Activated T-cell treated with anti-CD3 and anti-CD28 coated beads, Interleukin-2, amount 50 U/mL, for 24 hours (primary cell): ENCODE measurements around the gene MINK1.
A peak's percentile ranks its signal among the peaks of the same experiment; 100 is the strongest.
"Not testable (repeated sequence)": the region's sequence is repeated elsewhere in the genome, so short reads cannot be mapped to it uniquely, and the experiment has no call there.

Experiments
- DNase-seq: peaks from one replicate; pipeline ENCODE4 v3.0.0-alpha.2; 2020
- H3K27ac Mint-ChIP-seq: 2 replicates; pipeline ENCODE4 v1.8.0; 2020; ENCODE audit warnings: mild to moderate bottlenecking, mixed read lengths
- H3K27me3 Mint-ChIP-seq: 2 replicates; pipeline ENCODE4 v1.8.0; 2020; ENCODE audit warnings: mixed read lengths
- H3K36me3 Mint-ChIP-seq: 2 replicates; pipeline ENCODE4 v1.8.0; 2020; ENCODE audit warnings: low read depth, mixed read lengths
- H3K4me1 Mint-ChIP-seq: 2 replicates; pipeline ENCODE4 v1.8.0; 2020; ENCODE audit warnings: low read depth, mixed read lengths
- H3K4me3 Mint-ChIP-seq: 2 replicates; pipeline ENCODE4 v1.8.0; 2020; ENCODE audit warnings: mild to moderate bottlenecking, moderate library complexity, mixed read lengths
- H3K9me3 Mint-ChIP-seq: 2 replicates; pipeline ENCODE4 v1.8.0; 2020; ENCODE audit warnings: mixed read lengths

Gene MINK1

GRCh38 chr17:4850246-4850645 is 17.1 kb downstream of the MINK1 start:
- Mint-ChIP-seq H3K9me3 (peaks cover 5% of the 10 kb centered on the region), H3K4me1 (peaks cover 44% of the 10 kb centered on the region), H3K27me3 (no peaks in the 10 kb centered on the region), H3K36me3 (peaks cover 16% of the 10 kb centered on the region), H3K27ac (peak overlapping the region; percentile 35), H3K4me3 (no peak overlapping the region)
- DNase-seq = no peak

- H3K27me3 Mint-ChIP-seq = no peaks in the 10 kb centered on the region
- no peak overlapping the region for H3K4me3 Mint-ChIP-seq
- peaks cover 5% of the 10 kb centered on the region for H3K9me3 Mint-ChIP-seq
- no peak for DNase-seq
- H3K36me3 Mint-ChIP-seq = peaks cover 18% of the 10 kb centered on the region
- no peak overlapping the region for H3K27ac Mint-ChIP-seq
- peaks cover 46% of the 10 kb centered on the region for H3K4me1 Mint-ChIP-seq
Measured at GRCh38 chr17:4851084-4851483, 17.9 kb downstream of the MINK1 start.

GRCh38 chr17:4852567-4853207 is 19.5 kb downstream of the MINK1 start:
- H3K4me3 Mint-ChIP-seq = no peak overlapping the region
- DNase-seq = no peak
- H3K27me3 Mint-ChIP-seq = no peaks in the 10 kb centered on the region
- H3K27ac Mint-ChIP-seq = peak overlapping the region; percentile 78
- peaks cover 43% of the 10 kb centered on the region for H3K4me1 Mint-ChIP-seq
- H3K9me3 Mint-ChIP-seq = peaks cover 5% of the 10 kb centered on the region
- peaks cover 20% of the 10 kb centered on the region for H3K36me3 Mint-ChIP-seq

- Mint-ChIP-seq H3K36me3 (peaks cover 20% of the 10 kb centered on the region), H3K4me3 (no peak overlapping the region), H3K4me1 (peaks cover 43% of the 10 kb centered on the region)
Measured at GRCh38 chr17:4853208-4853671, 20.1 kb downstream of the MINK1 start.

GRCh38 chr17:4854111-4854681 is 21.1 kb downstream of the MINK1 start:
- no peak for DNase-seq
- no peak overlapping the region for H3K27ac Mint-ChIP-seq
- peaks cover 22% of the 10 kb centered on the region for H3K36me3 Mint-ChIP-seq
- H3K27me3 Mint-ChIP-seq = no peaks in the 10 kb centered on the region
- H3K4me3 Mint-ChIP-seq = no peak overlapping the region
- H3K9me3 Mint-ChIP-seq = peaks cover 5% of the 10 kb centered on the region
- H3K4me1 Mint-ChIP-seq = peaks cover 44% of the 10 kb centered on the region

More at GRCh38 chr17:4853208-4853671, 20.1 kb downstream of the MINK1 start:
- Mint-ChIP-seq H3K9me3 (peaks cover 5% of the 10 kb centered on the region), H3K27ac (peak overlapping the region; percentile 18), H3K27me3 (no peaks in the 10 kb centered on the region)
- DNase-seq = no peak

- DNase-seq = no peak
- H3K9me3 Mint-ChIP-seq = peaks cover 5% of the 10 kb centered on the region
- peaks cover 31% of the 10 kb centered on the region for H3K36me3 Mint-ChIP-seq
- H3K4me1 Mint-ChIP-seq = peaks cover 28% of the 10 kb centered on the region
- no peak overlapping the region for H3K4me3 Mint-ChIP-seq
- no peaks in the 10 kb centered on the region for H3K27me3 Mint-ChIP-seq
- no peak overlapping the region for H3K27ac Mint-ChIP-seq
Measured at GRCh38 chr17:4856271-4856936, 23.3 kb downstream of the MINK1 start.

- peaks cover 28% of the 10 kb centered on the region for H3K4me1 Mint-ChIP-seq
- H3K36me3 Mint-ChIP-seq = peaks cover 32% of the 10 kb centered on the region
- no peaks in the 10 kb centered on the region for H3K27me3 Mint-ChIP-seq
- no peak overlapping the region for H3K27ac Mint-ChIP-seq
- no peak for DNase-seq
- peaks cover 4% of the 10 kb centered on the region for H3K9me3 Mint-ChIP-seq
- no peak overlapping the region for H3K4me3 Mint-ChIP-seq
Measured at GRCh38 chr17:4856937-4857314, 23.8 kb downstream of the MINK1 start.

- peaks cover 24% of the 10 kb centered on the region for H3K4me1 Mint-ChIP-seq
- not testable (repeated sequence) for H3K27me3 Mint-ChIP-seq
- H3K36me3 Mint-ChIP-seq = peaks cover 32% of the 10 kb centered on the region
Measured at GRCh38 chr17:4857347-4857746, 24.2 kb downstream of the MINK1 start.

GRCh38 chr17:4858068-4858881 is 25.1 kb downstream of the MINK1 start:
- Mint-ChIP-seq H3K36me3 (peaks cover 32% of the 10 kb centered on the region), H3K27ac (no peak overlapping the region), H3K4me1 (peaks cover 22% of the 10 kb centered on the region), H3K27me3 (no peaks in the 10 kb centered on the region), H3K4me3 (no peak overlapping the region), H3K9me3 (no peaks in the 10 kb centered on the region)
- no peak for DNase-seq

More at GRCh38 chr17:4857347-4857746, 24.2 kb downstream of the MINK1 start:
- not testable (repeated sequence) for H3K9me3 Mint-ChIP-seq, H3K27ac Mint-ChIP-seq, H3K4me3 Mint-ChIP-seq, DNase-seq

- H3K9me3 Mint-ChIP-seq = no peaks in the 10 kb centered on the region
- DNase-seq = no peak
- H3K27me3 Mint-ChIP-seq = no peaks in the 10 kb centered on the region
- no peak overlapping the region for H3K27ac Mint-ChIP-seq
- H3K36me3 Mint-ChIP-seq = peaks cover 32% of the 10 kb centered on the region
- no peak overlapping the region for H3K4me3 Mint-ChIP-seq
- peaks cover 18% of the 10 kb centered on the region for H3K4me1 Mint-ChIP-seq
Measured at GRCh38 chr17:4858882-4859260, 25.7 kb downstream of the MINK1 start.

GRCh38 chr17:4859816-4860625 is 26.9 kb downstream of the MINK1 start:
- Mint-ChIP-seq H3K27me3 (no peaks in the 10 kb centered on the region), H3K9me3 (no peaks in the 10 kb centered on the region), H3K27ac (no peak overlapping the region), H3K4me3 (no peak overlapping the region), H3K36me3 (peaks cover 25% of the 10 kb centered on the region), H3K4me1 (peaks cover 11% of the 10 kb centered on the region)
- no peak for DNase-seq

GRCh38 chr17:4860651-4861050 is 27.5 kb downstream of the MINK1 start:
- no peaks in the 10 kb centered on the region for H3K9me3 Mint-ChIP-seq
- no peak for DNase-seq
- H3K4me1 Mint-ChIP-seq = peaks cover 11% of the 10 kb centered on the region
- no peak overlapping the region for H3K4me3 Mint-ChIP-seq
- no peaks in the 10 kb centered on the region for H3K27me3 Mint-ChIP-seq
- H3K36me3 Mint-ChIP-seq = peaks cover 25% of the 10 kb centered on the region
- H3K27ac Mint-ChIP-seq = no peak overlapping the region

- H3K36me3 Mint-ChIP-seq = peaks cover 23% of the 10 kb centered on the region
- H3K4me1 Mint-ChIP-seq = peaks cover 10% of the 10 kb centered on the region
Measured at GRCh38 chr17:4861052-4861451, 27.9 kb downstream of the MINK1 start.

GRCh38 chr17:4862720-4863119 is 29.6 kb downstream of the MINK1 start:
- H3K27ac Mint-ChIP-seq = no peak overlapping the region

More at GRCh38 chr17:4861052-4861451, 27.9 kb downstream of the MINK1 start:
- no peak for DNase-seq
- Mint-ChIP-seq H3K9me3 (no peaks in the 10 kb centered on the region), H3K4me3 (no peak overlapping the region), H3K27ac (no peak overlapping the region), H3K27me3 (no peaks in the 10 kb centered on the region)

More at GRCh38 chr17:4862720-4863119, 29.6 kb downstream of the MINK1 start:
- no peaks in the 10 kb centered on the region for H3K9me3 Mint-ChIP-seq
- H3K36me3 Mint-ChIP-seq = peaks cover 13% of the 10 kb centered on the region
- H3K27me3 Mint-ChIP-seq = no peaks in the 10 kb centered on the region
- H3K4me3 Mint-ChIP-seq = no peak overlapping the region
- peaks cover 7% of the 10 kb centered on the region for H3K4me1 Mint-ChIP-seq
- DNase-seq = no peak
